SK-N-SH (cell line): ENCODE data around the gene PPIF. TPM values are rescaled to one million over a fixed set of nuclear protein-coding genes. Genes with fewer than 3 reads are reported as not detected.

ENCODE experiments used
- CTCF ChIA-PET: fragments of 300-600, 350-600 bp; formaldehyde crosslinking; extraction: SDS; loops from one replicate; lab custom pipeline; 2021; lab: Yijun Ruan, JAX
- POLR2A ChIA-PET: fragments of 350-600 bp; sonication (Branson Sonifier 250); formaldehyde crosslinking; extraction: SDS; loops from one replicate; lab custom pipeline; 2020; ENCODE audit warnings: antibody characterized with exemption, inconsistent platforms; lab: Yijun Ruan, JAX
- DNase-seq: peaks from one replicate; pipeline ENCODE4 v3.0.0; 2012
- H2AFZ ChIP-seq: fragments of 200-600 bp; sonication (generic); 2 replicates; pipeline ENCODE4 v1.8.1; 2016; ENCODE audit warnings: antibody characterized with exemption, mild to moderate bottlenecking, low read depth
- H3F3A ChIP-seq: fragments of 200-600 bp; sonication (generic); replicated peaks from 2 replicates; pipeline ENCODE3; 2016; ENCODE audit warnings: antibody characterized with exemption, mild to moderate bottlenecking; ENCODE audit not compliant: insufficient read depth
- H3K27ac ChIP-seq, 2 experiments: fragments of 200-500 bp in 1 of 2; fragments of 200-600 bp in 1 of 2; sonication (Bioruptor generic) in 1 of 2; sonication (generic), shearing (Covaris generic) in 1 of 2; 2 replicates each; pipeline versions ENCODE4 v1.5.1 to v1.6.1; 2014 to 2016; ENCODE audit warnings: low read depth in 2 of 2, inconsistent platforms in 1 of 2, low read length in 1 of 2, mild to moderate bottlenecking in 1 of 2, mixed read lengths in 1 of 2
- H3K27me3 ChIP-seq: fragments of 200-600 bp; sonication (generic), shearing (Covaris generic); 2 replicates; pipeline ENCODE4 v1.6.1; 2016; ENCODE audit warnings: mixed run types; ENCODE audit not compliant: insufficient read depth
- H3K36me3 ChIP-seq, 2 experiments: fragments of 200-500 bp in 1 of 2; fragments of 200-600 bp in 1 of 2; sonication (Bioruptor generic) in 1 of 2; sonication (generic) in 1 of 2; replicated peaks in 1 of 2; 2 replicates each; pipeline versions ENCODE3 to v1.5.1; 2014 to 2016; ENCODE audit warnings: low read length in 1 of 2, mild to moderate bottlenecking in 1 of 2; ENCODE audit not compliant: insufficient read depth in 2 of 2, control insufficient read depth in 1 of 2
- H3K4me1 ChIP-seq, 2 experiments: fragments of 200-500 bp in 1 of 2; fragments of 200-600 bp in 1 of 2; sonication (Bioruptor generic) in 1 of 2; sonication (generic), shearing (Covaris generic) in 1 of 2; 2 replicates each; pipeline versions ENCODE4 v1.5.1 to v1.6.1; 2014 to 2016; ENCODE audit warnings: low read depth in 1 of 2, low read length in 1 of 2, mixed run types in 1 of 2; ENCODE audit not compliant: insufficient read depth in 2 of 2, control insufficient read depth in 1 of 2
- H3K4me2 ChIP-seq: fragments of 200-600 bp; sonication (generic), shearing (Covaris generic); 2 replicates; pipeline ENCODE4 v1.6.1; 2017; ENCODE audit warnings: mixed run types
- H3K4me3 ChIP-seq, 2 experiments: fragments of 200-500 bp in 1 of 2; fragments of 200-600 bp in 1 of 2; sonication (Bioruptor generic) in 1 of 2; sonication (generic), shearing (Covaris generic) in 1 of 2; 2 replicates each; pipeline versions ENCODE4 v1.5.1 to v1.8.1; 2014 to 2016; ENCODE audit warnings: low read depth in 2 of 2, inconsistent platforms in 1 of 2, low read length in 1 of 2, mild to moderate bottlenecking in 1 of 2, mixed read lengths in 1 of 2, moderate library complexity in 1 of 2
- H3K79me2 ChIP-seq: fragments of 200-600 bp; sonication (generic); 2 replicates; pipeline ENCODE4 v1.8.1; 2017; ENCODE audit warnings: mild to moderate bottlenecking; ENCODE audit not compliant: insufficient read depth
- H3K9ac ChIP-seq: fragments of 200-600 bp; sonication (generic); 2 replicates; pipeline ENCODE4 v1.6.1; 2017; ENCODE audit warnings: mixed run types
- H3K9me2 ChIP-seq: fragments of 200-600 bp; sonication (generic); 2 replicates; pipeline ENCODE4 v1.6.1; 2017; ENCODE audit warnings: mixed run types
- H3K9me3 ChIP-seq: fragments of 200-600 bp; sonication (generic); 2 replicates; pipeline ENCODE4 v1.6.1; 2017; ENCODE audit warnings: mixed run types, mild to moderate bottlenecking, moderate library complexity
- H4K20me1 ChIP-seq: fragments of 200-600 bp; sonication (generic); 2 replicates; pipeline ENCODE4 v1.6.1; 2017; ENCODE audit warnings: mild to moderate bottlenecking, mixed run types; ENCODE audit not compliant: insufficient read depth
- CHD2 ChIP-seq: fragments of 150-350 bp; IDR thresholded peaks from 2 replicates; pipeline ENCODE4 v1.6.1; 2018; ENCODE audit warnings: low read length; ENCODE audit not compliant: partially characterized antibody
- ELF1 ChIP-seq: IDR thresholded peaks from 2 replicates; pipeline ENCODE4 v1.4.0; 2012
- EP300 ChIP-seq, 2 experiments: IDR thresholded peaks; 2 replicates each; pipeline versions ENCODE4 v1.4.0 to v1.6.1; 2012; ENCODE audit warnings: borderline replicate concordance in 1 of 2, low read depth in 1 of 2, low read length in 1 of 2
- EZH2phosphoT487 ChIP-seq: fragments of 200-600 bp; sonication (generic); IDR thresholded peaks from 2 replicates; pipeline ENCODE4 v1.6.1; 2017; ENCODE audit warnings: low read depth, mixed run types, mild to moderate bottlenecking, antibody characterized with exemption, moderate library complexity, borderline replicate concordance
- FOXM1 ChIP-seq: IDR thresholded peaks from 2 replicates; pipeline ENCODE4 v1.4.0; 2012; ENCODE audit warnings: low read depth, mild to moderate bottlenecking
- GABPA ChIP-seq: IDR thresholded peaks from 2 replicates; pipeline ENCODE4 v1.4.0; 2012; ENCODE audit warnings: low read depth, mild to moderate bottlenecking
- JUND ChIP-seq: IDR thresholded peaks from 2 replicates; pipeline ENCODE4 v1.4.0; 2012
- NFIC ChIP-seq: IDR thresholded peaks from 2 replicates; pipeline ENCODE4 v1.4.0; 2012; ENCODE audit warnings: borderline replicate concordance
- POLR2AphosphoS5 ChIP-seq: IDR thresholded peaks from 2 replicates; pipeline ENCODE4 v1.6.1; 2012; ENCODE audit warnings: low read depth, low read length
- REST ChIP-seq: IDR thresholded peaks from 2 replicates; pipeline ENCODE4 v1.6.1; 2012; ENCODE audit warnings: mild to moderate bottlenecking, low read depth, low read length, moderate library complexity
- RXRA ChIP-seq: IDR thresholded peaks from 2 replicates; pipeline ENCODE4 v1.4.0; 2012; ENCODE audit warnings: low read depth, mild to moderate bottlenecking, borderline replicate concordance
- SIN3A ChIP-seq: IDR thresholded peaks from 2 replicates; pipeline ENCODE4 v1.6.1; 2012; ENCODE audit warnings: low read depth, mild to moderate bottlenecking, low read length, moderate library complexity, borderline replicate concordance
- SMC3 ChIP-seq: IDR thresholded peaks from 2 replicates; pipeline ENCODE4 v1.6.1; 2012; ENCODE audit warnings: low read depth, low read length, improper control_type of control experiment
- TAF1 ChIP-seq: IDR thresholded peaks from 2 replicates; pipeline ENCODE4 v1.6.1; 2012; ENCODE audit warnings: low read depth, mild to moderate bottlenecking, low read length, moderate library complexity, borderline replicate concordance
- TCF12 ChIP-seq: IDR thresholded peaks from 2 replicates; pipeline ENCODE4 v1.4.0; 2012
- YY1 ChIP-seq: IDR thresholded peaks from 2 replicates; pipeline ENCODE4 v1.4.0; 2012; ENCODE audit warnings: low read depth, mild to moderate bottlenecking
- ZBTB33 ChIP-seq: IDR thresholded peaks from 2 replicates; pipeline ENCODE4 v1.4.0; 2012; ENCODE audit warnings: low read depth, borderline replicate concordance
- WGBS: methylation state at CpG from one replicate; pipeline ENCODE4 v1.1.6; 2017; ENCODE audit warnings: low lambda C conversion rate; 5-methylcytosine and 5-hydroxymethylcytosine counted together
- polyA plus RNA-seq, 3 experiments: library from polyadenylated mRNA; depleted of rRNA; stranded (reverse); fragments of >200 nt; gene quantifications; 2 replicates each; pipeline ENCODE4 v1.2.3, GENCODE V29; 2012
- TF ChIP-seq, protein P1 (sequence below): fragments of 150-350 bp; IDR thresholded peaks from 2 replicates; pipeline ENCODE4 v1.6.1; 2016; ENCODE audit warnings: mild to moderate bottlenecking, low read depth, low read length
- TF ChIP-seq, protein P2 (sequence below): IDR thresholded peaks from 2 replicates; pipeline ENCODE4 v1.4.0; 2012; ENCODE audit warnings: low read depth, borderline replicate concordance

The PPIF gene
- polyA plus RNA-seq, 1 of the 3 experiments (the other 2 are of a cell fraction): 85.9 TPM

- 94% methylated on average over 7 of the region's 8 CpGs for WGBS
- no peaks in the 10 kb centered on the region for H3K36me3 ChIP-seq
These were observed 20.2 kb upstream of the PPIF start for GRCh38 chr10:79327090-79327457.

More at GRCh38 chr10:79327090-79327457, 20.2 kb upstream of the PPIF start:
- H3K4me1 ChIP-seq: peaks cover 8 to 11% of the 10 kb centered on the region in 2 experiments; a peak in 2 of 4 replicates
- no peaks in the 10 kb centered on the region for H3K79me2 ChIP-seq
- CTCF ChIA-PET: no interaction called here
- H4K20me1 ChIP-seq: no peaks in the 10 kb centered on the region
- TF ChIP-seq POLR2AphosphoS5 (no peak), REST (no peak), EZH2phosphoT487 (no peak), YY1 (no peak), TCF12 (no peak), TAF1 (no peak), NFIC (no peak), ELF1 (no peak), CHD2 (no peak), EP300 (IDR thresholded peaks at IDR 0.05; ENCODE audit: borderline replicate concordance in 1 of 2, low read depth in 1 of 2, low read length in 1 of 2) (no peak), JUND (no peak), FOXM1 (no peak), RXRA (no peak), ZBTB33 (no peak), SIN3A (no peak), GABPA (no peak), SMC3 (no peak)
- TF ChIP-seq, protein P1, sequence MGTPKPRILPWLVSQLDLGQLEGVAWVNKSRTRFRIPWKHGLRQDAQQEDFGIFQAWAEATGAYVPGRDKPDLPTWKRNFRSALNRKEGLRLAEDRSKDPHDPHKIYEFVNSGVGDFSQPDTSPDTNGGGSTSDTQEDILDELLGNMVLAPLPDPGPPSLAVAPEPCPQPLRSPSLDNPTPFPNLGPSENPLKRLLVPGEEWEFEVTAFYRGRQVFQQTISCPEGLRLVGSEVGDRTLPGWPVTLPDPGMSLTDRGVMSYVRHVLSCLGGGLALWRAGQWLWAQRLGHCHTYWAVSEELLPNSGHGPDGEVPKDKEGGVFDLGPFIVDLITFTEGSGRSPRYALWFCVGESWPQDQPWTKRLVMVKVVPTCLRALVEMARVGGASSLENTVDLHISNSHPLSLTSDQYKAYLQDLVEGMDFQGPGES: no peak
- TF ChIP-seq, protein P2, sequence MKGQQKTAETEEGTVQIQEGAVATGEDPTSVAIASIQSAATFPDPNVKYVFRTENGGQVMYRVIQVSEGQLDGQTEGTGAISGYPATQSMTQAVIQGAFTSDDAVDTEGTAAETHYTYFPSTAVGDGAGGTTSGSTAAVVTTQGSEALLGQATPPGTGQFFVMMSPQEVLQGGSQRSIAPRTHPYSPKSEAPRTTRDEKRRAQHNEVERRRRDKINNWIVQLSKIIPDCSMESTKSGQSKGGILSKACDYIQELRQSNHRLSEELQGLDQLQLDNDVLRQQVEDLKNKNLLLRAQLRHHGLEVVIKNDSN: no peak
- POLR2A ChIA-PET: no interaction called here
- H3K27me3 ChIP-seq: no peaks in the 10 kb centered on the region
- no peak overlapping the region for H3K4me3 ChIP-seq
- no peaks in the 10 kb centered on the region for H3K9me2 ChIP-seq
- H3K9ac ChIP-seq: no peak overlapping the region
- no peaks in the 10 kb centered on the region for H3K9me3 ChIP-seq
- H3F3A ChIP-seq: peaks cover 8% of the 10 kb centered on the region
- H2AFZ ChIP-seq: no peak overlapping the region
- no peak overlapping the region for H3K4me2 ChIP-seq
- no peak for DNase-seq
- H3K27ac ChIP-seq: no peak overlapping the region
